Endothelial cell of umbilical vein (primary cell): Measurements from ENCODE around the gene FHIT. TPM values are rescaled to one million over a fixed set of nuclear protein-coding genes. Genes with fewer than 3 reads are reported as not detected.

Experiments
- BruUV-seq: library from RNA; stranded (reverse); fragments of 400-500 nt; replicated peaks from 2 replicates; lab custom pipeline; 2021; lab: Mats Ljungman, UMichigan
- CTCF ChIA-PET: fragments of 300-600, 350-600 bp; sonication (Branson Sonifier 250); formaldehyde crosslinking; loops from one replicate; lab custom pipeline; 2021; ENCODE audit warnings: antibody characterized with exemption, inconsistent platforms; lab: Charles Lee
- POLR2A ChIA-PET: fragments of 300-600, 350-600 bp; sonication (Branson Sonifier 250); formaldehyde crosslinking; loops from one replicate; lab custom pipeline; 2021; ENCODE audit warnings: antibody characterized with exemption, inconsistent platforms; lab: Charles Lee
- DNase-seq: peaks from one replicate; pipeline ENCODE4 v3.0.0-alpha.2; 2011; ENCODE audit warnings: low read depth, low spot score
- FAIRE-seq: peaks from 2 replicates; lab custom pipeline; 2011; peaks lifted over from hg19 to GRCh38; lab: Jason Lieb, UNC
- H2AFZ ChIP-seq: 2 replicates; pipeline ENCODE4 v1.6.0; 2012; ENCODE audit warnings: low read depth, low read length, control low read depth, inconsistent platforms
- H3K27ac ChIP-seq: 2 replicates; pipeline ENCODE4 v1.5.1; 2011; ENCODE audit warnings: low read depth, mild to moderate bottlenecking, control low read depth, low read length, moderate library complexity; ENCODE audit not compliant: insufficient read depth
- H3K27me3 ChIP-seq, 2 experiments: 2 replicates each; pipeline versions ENCODE4 v1.6.0 to v1.6.1; 2011; ENCODE audit warnings: low read length in 2 of 2, mixed read lengths in 1 of 2; ENCODE audit not compliant: control insufficient read depth in 2 of 2, insufficient read depth in 2 of 2
- H3K36me3 ChIP-seq, 2 experiments: 2 replicates in 1 of 2; 3 replicates in 1 of 2; pipeline ENCODE4 v1.5.1; 2011; ENCODE audit warnings: low read length in 2 of 2, mild to moderate bottlenecking in 1 of 2, moderate library complexity in 1 of 2; ENCODE audit not compliant: control insufficient read depth in 2 of 2, insufficient read depth in 2 of 2; ENCODE audit errors: extremely low read depth in 1 of 2
- H3K4me1 ChIP-seq: 3 replicates; pipeline ENCODE4 v1.5.1; 2011; ENCODE audit warnings: mild to moderate bottlenecking, low read length; ENCODE audit not compliant: control insufficient read depth, insufficient read depth; ENCODE audit errors: extremely low read depth
- H3K4me2 ChIP-seq: 2 replicates; pipeline ENCODE4 v1.6.1; 2011; ENCODE audit warnings: low read length, control low read depth, mixed read lengths; ENCODE audit not compliant: insufficient read depth
- H3K4me3 ChIP-seq, 3 experiments: fragments of 200-600 bp in 1 of 3; sonication (generic), shearing (Covaris generic) in 1 of 3; replicated peaks in 1 of 3; 2 replicates each; pipeline ENCODE4 v1.5.1; 2011 to 2016; ENCODE audit warnings: control low read depth in 3 of 3, low read length in 3 of 3, mild to moderate bottlenecking in 2 of 3, inconsistent platforms in 1 of 3, low read depth in 1 of 3, moderate library complexity in 1 of 3; ENCODE audit not compliant: insufficient read depth in 1 of 3
- H3K79me2 ChIP-seq: 2 replicates; pipeline ENCODE4 v1.6.0; 2012; ENCODE audit warnings: low read length, inconsistent platforms; ENCODE audit not compliant: control insufficient read depth, insufficient read depth
- H3K9ac ChIP-seq: replicated peaks from 2 replicates; pipeline ENCODE3; 2011; ENCODE audit warnings: low read length, control low read depth; ENCODE audit not compliant: insufficient read depth; ENCODE audit errors: extremely low read depth
- H3K9me1 ChIP-seq: replicated peaks from 3 replicates; pipeline ENCODE4 v1.6.0; 2011; ENCODE audit warnings: mild to moderate bottlenecking, low read length; ENCODE audit not compliant: control insufficient read depth, insufficient read depth; ENCODE audit errors: extremely low read depth
- H3K9me3 ChIP-seq: replicated peaks from 2 replicates; pipeline ENCODE4 v1.5.1; 2012; ENCODE audit warnings: low read length, inconsistent platforms; ENCODE audit not compliant: control insufficient read depth, insufficient read depth
- H4K20me1 ChIP-seq: replicated peaks from 2 replicates; pipeline ENCODE3; 2011; ENCODE audit warnings: mild to moderate bottlenecking, low read length; ENCODE audit not compliant: control insufficient read depth, insufficient read depth; ENCODE audit errors: extremely low read depth
- CTCF ChIP-seq, 2 donors: IDR thresholded peaks; 1 replicate in 1 of 2; 2 replicates in 1 of 2; pipeline ENCODE4 v1.5.1; 2011; ENCODE audit warnings: low read length in 2 of 2, mild to moderate bottlenecking in 2 of 2, moderate library complexity in 2 of 2, control low read depth in 1 of 2, inconsistent platforms in 1 of 2, low read depth in 1 of 2; ENCODE audit not compliant: insufficient read depth in 1 of 2; ENCODE audit errors: extremely low read depth in 1 of 2
- EZH2 ChIP-seq: IDR thresholded peaks from 2 replicates; pipeline ENCODE4 v1.6.1; 2012; ENCODE audit warnings: borderline replicate concordance, low read depth, mild to moderate bottlenecking, moderate library complexity, low read length, inconsistent platforms; ENCODE audit not compliant: severe bottlenecking
- FOS ChIP-seq: IDR thresholded peaks from 2 replicates; pipeline ENCODE4 v1.6.1; 2011; ENCODE audit warnings: mild to moderate bottlenecking, low read length, moderate library complexity, borderline replicate concordance; ENCODE audit not compliant: insufficient read depth
- GATA2 ChIP-seq: IDR thresholded peaks from 2 replicates; pipeline ENCODE4 v1.7.0; 2011; ENCODE audit warnings: low read depth, mild to moderate bottlenecking, moderate library complexity, mixed read lengths, low read length; ENCODE audit not compliant: insufficient read length, insufficient read depth
- JUN ChIP-seq: IDR thresholded peaks from 2 replicates; pipeline ENCODE4 v1.6.1; 2011; ENCODE audit warnings: borderline replicate concordance, low read depth; ENCODE audit not compliant: insufficient read length, insufficient read depth
- MYC ChIP-seq: IDR thresholded peaks from one replicate; pipeline ENCODE4 v1.6.1; 2011; ENCODE audit warnings: mild to moderate bottlenecking, low read depth, low read length
- POLR2A ChIP-seq: IDR thresholded peaks from 2 replicates; pipeline ENCODE4 v1.6.1; 2012; ENCODE audit warnings: low read depth, mild to moderate bottlenecking, control low read depth, low read length
- POLR2AphosphoS5 ChIP-seq: IDR thresholded peaks from 2 replicates; pipeline ENCODE4 v1.6.1; 2012; ENCODE audit warnings: low read depth, mild to moderate bottlenecking, control low read depth, low read length, moderate library complexity; ENCODE audit not compliant: insufficient read depth
- dilution Hi-C: fragments of 300-500 bp; cut with MboI; formaldehyde crosslinking; loops from one replicate; pipeline ENCODE4 v1.15.0; 2019; ENCODE audit warnings: low sequenced_read_pairs; ENCODE audit not compliant: extremely low pct_ligation_motif_present
- intact Hi-C: fragments of 100-400 bp; cut with micrococcal nuclease; formaldehyde crosslinking; loops from one replicate; pipeline ENCODE4 v1.10.0; 2022
- polyA plus RNA-seq, 4 experiments: library from polyadenylated mRNA; depleted of rRNA in 3 of 4; stranded (reverse) in 3 of 4; unstranded in 1 of 4; fragments of >200 nt; gene quantifications; 2 replicates each; pipeline versions ENCODE4 v1.2.1 to v1.2.3, GENCODE V29; 2011 to 2012; ENCODE audit warnings: missing spikeins in 1 of 4
- total RNA-seq: library from RNA; stranded (reverse); gene quantifications from 2 replicates; pipeline ENCODE4 v1.2.3, GENCODE V29; 2021
- TF ChIP-seq, protein P1 (sequence below): IDR thresholded peaks from 2 replicates; pipeline ENCODE4 v1.6.1; 2011; ENCODE audit not compliant: insufficient read depth, insufficient read length

Gene FHIT
- total and polyA plus RNA-seq, 2 donors (not counting 3 experiments of a cell fraction or from before 2014, with no cell fraction given), result 0.47 to 2.2 TPM

GRCh38 chr3:60047426-60048200, 1203.6 kb downstream of the FHIT start:
- Histone ChIP-seq H3K27ac (no peak overlapping the region), H3K9me1 (no peaks in the 10 kb centered on the region), H3K27me3 (no peaks in the 10 kb centered on the region), H3K4me3 (no peak overlapping the region), H3K4me1 (no peaks in the 10 kb centered on the region), H3K4me2 (no peak overlapping the region), H2AFZ (no peak overlapping the region), H3K9ac (no peak overlapping the region), H3K79me2 (no peaks in the 10 kb centered on the region), H3K36me3 (no peaks in the 10 kb centered on the region), H3K9me3 (no peaks in the 10 kb centered on the region), H4K20me1 (no peaks in the 10 kb centered on the region)
- intact Hi-C loops, result no loop called here
- no TSS peak for BruUV-seq
- CTCF ChIA-PET, result no interaction called here
- no peak for TF ChIP-seq POLR2AphosphoS5
- TF ChIP-seq CTCF (IDR thresholded peaks at IDR 0.05; ENCODE audit: extremely low read depth in 1 of 2, insufficient read depth in 1 of 2, low read depth in 1 of 2, low read length in 2 of 2), result no peak
- no peak for TF ChIP-seq FOS
- no peak for TF ChIP-seq JUN
- POLR2A ChIA-PET, result no interaction called here
- dilution Hi-C loops, result no loop called here
- DNase-seq, result no peak
- no peak for FAIRE-seq

DNA sequence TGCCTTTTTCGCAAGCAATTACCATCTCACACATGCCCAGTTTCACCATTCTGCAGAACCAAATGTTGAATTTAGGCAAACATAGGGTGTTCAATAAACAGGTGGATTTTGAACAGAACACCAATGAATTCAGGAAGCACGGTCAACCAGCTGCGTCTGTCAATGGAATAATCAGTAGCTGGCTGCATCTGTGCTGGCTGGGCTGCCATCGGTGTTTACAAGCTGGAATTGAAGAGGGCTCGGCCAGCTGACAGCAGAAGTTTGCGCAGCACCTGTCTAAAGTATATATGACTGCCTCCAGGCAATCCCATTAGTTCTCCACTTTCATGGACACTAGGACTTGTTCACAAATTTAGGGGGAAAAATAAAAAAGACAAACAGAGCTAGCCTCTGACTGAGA, 1205.0 kb downstream of the FHIT start:
- Histone ChIP-seq H3K9me1 (no peaks in the 10 kb centered on the region), H2AFZ (no peak overlapping the region), H3K9me3 (no peaks in the 10 kb centered on the region), H3K4me3 (no peak overlapping the region), H3K27ac (no peak overlapping the region), H3K4me2 (no peak overlapping the region), H3K36me3 (no peaks in the 10 kb centered on the region), H3K4me1 (no peaks in the 10 kb centered on the region), H3K79me2 (no peaks in the 10 kb centered on the region), H4K20me1 (no peaks in the 10 kb centered on the region), H3K27me3 (no peaks in the 10 kb centered on the region), H3K9ac (no peak overlapping the region)
- DNase-seq (no peak), FAIRE-seq (no peak)
- no TSS peak for BruUV-seq
- intact Hi-C loops (no loop called here), dilution Hi-C loops (no loop called here)
- POLR2A ChIA-PET, result no interaction called here
- TF ChIP-seq CTCF (IDR thresholded peaks at IDR 0.05; ENCODE audit: extremely low read depth in 1 of 2, insufficient read depth in 1 of 2, low read depth in 1 of 2, low read length in 2 of 2), result no peak
- no peak for TF ChIP-seq POLR2AphosphoS5
- no peak for TF ChIP-seq MYC
- TF ChIP-seq EZH2, result no peak
- TF ChIP-seq, protein P1, sequence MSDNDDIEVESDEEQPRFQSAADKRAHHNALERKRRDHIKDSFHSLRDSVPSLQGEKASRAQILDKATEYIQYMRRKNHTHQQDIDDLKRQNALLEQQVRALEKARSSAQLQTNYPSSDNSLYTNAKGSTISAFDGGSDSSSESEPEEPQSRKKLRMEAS, result no peak
- TF ChIP-seq GATA2, result no peak
- no peak for TF ChIP-seq FOS
- TF ChIP-seq POLR2A, result no peak
- no peak for TF ChIP-seq JUN
- CTCF ChIA-PET, result no interaction called here
